ENCODE measurements around the gene RPL10. TPM values are rescaled to one million over a fixed set of nuclear protein-coding genes. Genes with fewer than 3 reads are reported as not detected.
A peak's percentile ranks its signal among the peaks of the same experiment; 100 is the strongest.

Gene RPL10
- total and polyA plus RNA-seq, 2 of the 13 experiments (the other 11 are each of a cell fraction or from before 2014, with no cell fraction given), result 2,381 to 4,713 TPM

GRCh38 chrX:154409222-154409871 lies 11.2 kb downstream of the RPL10 start, which contains the start of gene DNASE1L1 (continued):
- no peak for TF ChIP-seq ZNF800 (CRISPR knock-in tag; IDR thresholded peaks at IDR 0.05)
- no peak for TF ChIP-seq ZNF30 (CRISPR knock-in tag; IDR thresholded peaks at IDR 0.05)
- TF ChIP-seq MTF2 (CRISPR knock-in tag; IDR thresholded peaks at IDR 0.05; ENCODE audit: borderline replicate concordance), result no peak
- TF ChIP-seq ZMYM3 (CRISPR knock-in tag; IDR thresholded peaks at IDR 0.05), result no peak
- TF ChIP-seq ETS1 (CRISPR knock-in tag; IDR thresholded peaks at IDR 0.05), result no peak
- no peak for TF ChIP-seq TFE3 (CRISPR knock-in tag; IDR thresholded peaks at IDR 0.05)
- no peak for TF ChIP-seq E2F5 (CRISPR knock-in tag; conservative IDR thresholded peaks at IDR 0.05)
- no peak for TF ChIP-seq ZNF777 (CRISPR knock-in tag; IDR thresholded peaks at IDR 0.05)
- no peak for TF ChIP-seq ZNF598 (CRISPR knock-in tag; IDR thresholded peaks at IDR 0.05; ENCODE audit: borderline replicate concordance)
- peak; percentile 97 for TF ChIP-seq RFX5 (IDR thresholded peaks at IDR 0.05; ENCODE audit: low read depth, low read length)
- TF ChIP-seq ZNF235 (CRISPR knock-in tag; IDR thresholded peaks at IDR 0.05; ENCODE audit: borderline replicate concordance), result no peak
- no peak for TF ChIP-seq SATB2 (CRISPR knock-in tag; IDR thresholded peaks at IDR 0.05)
- TF ChIP-seq ZNF788 (CRISPR knock-in tag; IDR thresholded peaks at IDR 0.05; ENCODE audit: borderline replicate concordance), result peak; percentile 57; the same call in 1 of the 2 replicates
- TF ChIP-seq FOXO1 (CRISPR knock-in tag; IDR thresholded peaks at IDR 0.05), result no peak
- no peak for TF ChIP-seq CBX5 (CRISPR knock-in tag; IDR thresholded peaks at IDR 0.05; ENCODE audit: borderline replicate concordance)
- TF ChIP-seq ZNF556 (CRISPR knock-in tag; IDR thresholded peaks at IDR 0.05; ENCODE audit: borderline replicate concordance), result no peak
- no peak for TF ChIP-seq ADNP (CRISPR knock-in tag; IDR thresholded peaks at IDR 0.05)
- 0 out of 2 replicates have a peak, but pooled peaks have one; percentile 35 for TF ChIP-seq SP2 (CRISPR knock-in tag; IDR thresholded peaks at IDR 0.05)
- no peak for TF ChIP-seq ZNF724P (CRISPR knock-in tag; IDR thresholded peaks at IDR 0.05; ENCODE audit: borderline replicate concordance)
- no peak for TF ChIP-seq HNRNPH1 (optimal IDR thresholded peaks at IDR 0.05; ENCODE audit: low read depth, low read length)
- TF ChIP-seq NR2F1 (CRISPR knock-in tag; IDR thresholded peaks at IDR 0.05), result no peak
- 0 out of 2 replicates have a peak, but pooled peaks have one; percentile 23 for TF ChIP-seq ATF3 (CRISPR knock-in tag; IDR thresholded peaks at IDR 0.05)
- peak; percentile 33 for TF ChIP-seq AGO2 (optimal IDR thresholded peaks at IDR 0.05; ENCODE audit: low read depth, low read length)
- TF ChIP-seq HOXA9 (CRISPR knock-in tag; IDR thresholded peaks at IDR 0.05; ENCODE audit: borderline replicate concordance), result no peak
- TF ChIP-seq KLF9 (CRISPR knock-in tag; IDR thresholded peaks at IDR 0.05; ENCODE audit: low read depth), result no peak

All from HepG2 (cell line).